Diencephalon (tissue), 1 donor: ENCODE results near the gene CNR1. TPM values are rescaled to one million over a fixed set of nuclear protein-coding genes. Genes with fewer than 3 reads are reported as not detected.

Source experiments
- total RNA-seq: library from RNA; depleted of rRNA; stranded (reverse); fragments of >200 nt; gene quantifications from one replicate; pipeline ENCODE4 v1.2.3, GENCODE V29; 2014

CNR1 gene
- total RNA-seq: 162 TPM

GRCh38 chr6:88165844-88166492 lies at the start of gene CNR1:
Gene CNR1 (minus strand): TSS chr6:88166347. CDS start chr6:88145274, 21,073 bp downstream.

Other genes with a start within 250 kb of the CNR1 start
- gene SPACA1, start 118.5 kb downstream of the CNR1 start, total RNA-seq: not detected